Bone marrow (tissue), 2 donors: ENCODE measurements around the gene APBA2.

Experiments
- DNase-seq, 2 donors: peaks; one replicate each; lab custom pipeline; 2025; lab: John Stamatoyannopoulos, UW

Gene APBA2

GRCh38 chr15:29058903-29059539, 173.2 kb downstream of the APBA2 start:
- DNase-seq = no peak

- DNase-seq = no peak
These were observed 174.3 kb downstream of the APBA2 start for GRCh38 chr15:29059871-29060640.

GRCh38 chr15:29061746-29062145, 176.0 kb downstream of the APBA2 start:
- DNase-seq = no peak

DNA sequence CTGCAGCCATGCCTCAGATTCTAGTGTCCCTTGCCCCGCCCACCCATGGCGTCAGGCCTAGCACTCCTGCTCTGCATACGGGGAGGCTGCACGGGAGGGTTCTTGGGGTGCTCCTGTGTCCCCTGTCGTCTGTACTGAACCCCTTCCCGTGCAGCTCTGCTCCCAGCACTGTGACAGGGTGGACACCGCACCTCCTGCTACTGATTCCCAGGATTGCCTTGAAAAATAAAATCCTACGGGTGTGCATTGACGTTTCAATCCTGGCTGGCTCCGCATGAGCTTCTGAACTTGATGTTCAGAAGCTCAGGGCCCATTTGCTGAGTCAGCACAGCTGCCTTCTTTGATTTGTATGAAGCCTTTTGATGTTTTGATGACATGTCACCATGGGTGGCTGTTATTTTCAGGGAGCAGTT, 176.4 kb downstream of the APBA2 start:
- no peak for DNase-seq

DNA sequence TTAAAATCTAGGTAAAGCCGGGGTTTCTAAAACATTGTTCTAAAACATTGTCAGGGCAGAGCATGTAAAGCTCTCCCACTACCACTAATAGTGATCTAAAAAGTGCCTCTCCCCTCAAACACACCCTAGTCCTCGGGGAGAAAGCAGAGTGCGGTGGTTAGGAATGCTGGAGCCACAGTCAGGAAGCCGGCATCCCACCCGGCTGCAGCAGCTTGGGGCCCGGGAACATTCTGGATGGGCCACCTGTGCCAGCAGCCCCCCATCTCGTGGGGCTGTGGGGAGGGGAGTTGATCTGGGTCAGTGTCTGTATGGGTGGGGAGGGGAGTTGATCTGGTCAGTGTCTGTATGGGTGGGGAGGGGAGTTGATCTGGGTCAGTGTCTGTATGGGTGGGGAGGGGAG, 176.9 kb downstream of the APBA2 start:
- DNase-seq = no peak

DNA sequence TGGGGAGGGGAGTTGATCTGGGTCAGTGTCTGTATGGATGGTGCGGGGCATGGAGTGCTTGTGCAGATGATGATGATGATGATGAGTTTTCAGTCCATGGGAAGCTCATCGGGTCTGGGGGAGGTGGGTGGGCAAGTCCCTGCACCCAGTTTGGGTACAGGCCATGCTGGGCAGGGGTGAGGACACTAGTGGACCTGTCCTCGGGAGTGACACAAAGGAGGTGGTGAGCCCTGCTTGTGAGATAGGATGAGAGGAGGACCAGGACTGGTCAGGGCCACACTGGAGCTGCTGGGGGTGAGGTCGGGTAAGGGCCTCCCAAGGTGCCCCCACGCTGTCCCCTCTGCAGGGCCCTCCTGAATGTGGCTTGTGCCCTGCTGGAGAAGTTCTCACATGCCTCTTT, 177.9 kb downstream of the APBA2 start:
- no peak for DNase-seq

DNA sequence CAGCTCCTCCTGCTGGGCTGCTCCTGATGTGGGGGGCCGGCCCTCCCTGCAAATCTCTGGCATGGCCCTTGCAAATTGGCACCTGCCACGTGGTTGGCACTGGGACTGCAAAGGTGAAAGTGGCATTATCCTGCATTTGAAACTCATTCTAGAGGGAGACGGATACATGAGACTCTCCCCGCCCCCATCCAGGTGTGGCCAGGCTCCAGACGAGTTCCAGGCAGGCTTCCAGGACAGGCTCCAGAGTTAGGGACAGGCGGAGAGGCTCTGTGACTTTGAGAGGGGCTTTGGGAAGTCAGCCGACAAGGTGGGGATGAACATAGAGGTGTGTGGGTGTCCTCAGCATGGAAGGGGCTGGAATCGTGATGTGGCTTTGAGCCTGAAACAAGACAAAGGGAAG, 178.5 kb downstream of the APBA2 start:
- no peak for DNase-seq

DNA sequence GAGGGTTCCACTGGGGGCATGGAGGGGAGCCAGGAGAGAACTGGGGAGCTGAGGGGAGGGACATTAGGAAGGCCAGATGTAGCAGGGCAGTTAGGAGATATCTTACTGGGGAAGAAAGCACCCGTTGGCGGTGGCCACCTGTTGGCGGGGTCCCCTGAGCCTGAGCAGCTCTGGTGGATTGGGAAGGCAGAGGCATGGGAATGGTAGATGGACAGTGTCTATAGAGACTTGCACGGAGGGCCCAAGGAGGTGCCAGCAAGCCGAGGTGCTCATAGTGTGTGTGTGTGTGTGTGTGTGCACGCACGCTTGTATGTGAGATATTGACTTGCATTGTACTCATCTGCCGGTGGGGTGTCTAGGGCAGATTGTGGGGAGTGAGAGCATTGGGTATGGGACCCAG, 179.0 kb downstream of the APBA2 start:
- no peak for DNase-seq

DNA sequence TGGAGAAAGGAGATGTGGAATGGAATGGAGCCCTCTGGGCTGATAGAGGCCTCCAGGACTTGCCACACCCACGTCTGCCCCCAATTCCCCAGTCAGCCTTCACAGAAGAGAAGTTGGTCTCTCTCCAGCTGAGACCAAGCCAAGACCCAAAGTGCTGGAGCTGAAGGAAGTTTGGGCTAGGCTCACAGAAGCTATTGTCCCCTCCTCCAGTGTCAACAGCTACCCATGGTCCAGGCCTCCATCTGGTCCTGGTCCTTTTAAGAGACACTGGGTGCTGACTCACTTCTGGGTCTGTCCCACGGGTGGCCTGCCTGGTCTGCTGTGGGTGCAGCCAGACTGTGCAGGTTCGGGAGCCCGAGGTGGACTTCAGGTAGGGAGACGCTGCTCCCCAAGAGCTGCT, 179.8 kb downstream of the APBA2 start:
- DNase-seq = no peak

DNA sequence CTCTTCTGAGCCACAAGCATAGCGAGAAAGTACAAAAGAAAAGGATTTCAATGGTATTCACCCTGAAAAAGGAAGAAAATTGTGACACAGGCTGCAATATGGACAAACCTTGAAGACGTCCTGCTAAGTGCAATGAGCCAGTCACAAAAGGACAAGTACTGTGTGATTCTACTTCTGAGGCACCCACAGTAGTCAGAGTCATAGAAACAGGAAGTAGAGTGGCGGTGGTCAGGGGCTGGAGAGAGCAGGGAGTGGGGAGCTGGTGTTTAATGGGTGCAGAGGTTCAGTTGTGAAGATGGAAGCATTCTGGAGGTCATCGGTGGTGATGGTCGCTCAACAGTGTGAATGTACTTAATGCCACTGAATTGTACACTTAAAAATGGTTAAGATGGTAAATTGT, 180.5 kb downstream of the APBA2 start:
- DNase-seq = no peak

- no peak for DNase-seq
These were observed 181.1 kb downstream of the APBA2 start for GRCh38 chr15:29066838-29067237.

DNA sequence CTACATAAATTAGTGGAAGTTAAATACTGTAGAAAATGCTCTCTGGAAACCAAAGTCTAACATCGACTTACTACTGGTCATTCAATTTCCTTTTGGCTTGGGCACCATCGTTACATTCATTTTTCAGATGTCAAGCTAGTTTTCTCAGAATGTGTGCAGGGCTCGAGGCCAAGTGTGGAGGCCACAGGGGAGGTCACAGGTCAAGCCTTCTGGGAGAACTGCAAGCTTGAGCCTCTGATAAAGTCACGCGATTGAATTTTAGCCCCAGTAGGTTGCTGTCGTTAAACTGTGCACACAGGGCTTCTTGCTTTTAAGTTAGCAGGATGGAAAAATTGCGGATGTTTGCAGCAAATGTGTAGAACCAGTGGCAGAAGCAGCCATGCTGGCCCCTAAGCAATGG, 182.2 kb downstream of the APBA2 start:
- no peak for DNase-seq

GRCh38 chr15:29070471-29071231, 184.9 kb downstream of the APBA2 start:
- DNase-seq = no peak

DNA sequence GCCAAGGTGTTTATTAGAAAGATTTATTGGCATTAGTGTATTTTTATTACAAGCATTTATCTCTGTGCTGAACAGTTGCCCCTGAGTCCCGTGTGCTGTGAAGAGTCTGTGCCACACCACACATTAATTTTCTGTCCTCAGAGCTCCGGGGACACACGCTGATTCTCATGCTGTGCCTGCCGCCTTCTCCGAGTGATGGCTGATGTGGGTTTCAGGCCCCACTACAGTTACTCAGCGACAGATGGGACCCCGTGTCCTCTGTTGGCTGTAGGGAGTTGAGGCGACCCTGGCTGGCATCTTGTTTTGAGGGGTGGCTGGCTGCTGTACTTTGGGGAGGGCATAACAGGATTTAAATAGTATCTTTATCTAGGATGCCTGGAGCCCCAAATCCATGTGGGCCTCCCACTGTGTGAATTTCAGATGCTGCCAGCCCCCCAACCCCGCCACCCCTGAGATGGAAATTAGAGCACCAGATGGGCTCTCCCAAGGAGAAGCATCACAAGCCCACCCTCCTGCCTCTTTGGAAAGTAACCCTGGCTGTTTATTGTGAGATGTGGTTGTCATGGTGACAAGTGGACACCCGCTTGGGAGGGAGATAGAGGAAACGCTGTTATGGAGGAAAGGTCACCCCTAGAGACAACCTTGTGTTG, 185.6 kb downstream of the APBA2 start:
- no peak for DNase-seq

DNA sequence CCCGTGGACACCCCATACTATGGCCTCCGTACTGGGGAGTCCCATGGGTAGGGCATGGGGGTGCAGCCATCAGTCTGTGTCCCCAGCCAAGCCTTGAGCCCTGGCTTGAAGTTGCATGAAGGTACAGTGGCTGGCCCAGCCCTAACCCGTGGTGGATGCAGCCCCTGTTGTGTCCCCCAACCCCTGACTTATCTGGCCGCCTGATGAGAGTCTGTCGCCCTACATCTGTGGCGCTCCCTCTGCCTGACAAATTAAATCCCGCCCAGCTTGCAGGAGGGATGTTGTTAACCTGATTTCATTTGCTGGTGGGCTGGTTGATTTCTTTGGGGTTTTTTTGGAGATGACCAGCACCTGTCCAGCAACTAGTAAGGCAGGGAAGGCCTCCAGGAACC, 186.1 kb downstream of the APBA2 start:
- DNase-seq = no peak

DNA sequence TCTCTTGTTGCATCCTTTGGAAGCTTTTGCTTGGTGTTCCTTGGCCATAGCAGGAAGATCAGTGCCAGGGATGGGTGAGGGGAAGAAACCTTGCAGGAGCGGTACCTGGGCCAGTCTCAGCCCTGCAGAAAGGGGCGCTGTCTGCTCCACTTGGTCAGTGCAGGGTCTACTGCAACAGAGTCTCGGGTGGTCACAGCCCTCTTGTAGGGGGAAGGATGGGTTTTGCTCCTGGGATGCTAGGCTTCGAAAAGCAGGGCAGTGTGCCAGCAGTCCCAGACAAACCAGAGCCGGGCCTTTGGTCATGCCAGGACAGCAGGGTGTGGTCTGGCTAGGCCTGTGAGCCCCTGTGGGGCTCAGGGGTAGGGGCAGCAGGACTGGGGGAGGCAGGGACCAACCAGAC, 186.7 kb downstream of the APBA2 start:
- DNase-seq = no peak

DNA sequence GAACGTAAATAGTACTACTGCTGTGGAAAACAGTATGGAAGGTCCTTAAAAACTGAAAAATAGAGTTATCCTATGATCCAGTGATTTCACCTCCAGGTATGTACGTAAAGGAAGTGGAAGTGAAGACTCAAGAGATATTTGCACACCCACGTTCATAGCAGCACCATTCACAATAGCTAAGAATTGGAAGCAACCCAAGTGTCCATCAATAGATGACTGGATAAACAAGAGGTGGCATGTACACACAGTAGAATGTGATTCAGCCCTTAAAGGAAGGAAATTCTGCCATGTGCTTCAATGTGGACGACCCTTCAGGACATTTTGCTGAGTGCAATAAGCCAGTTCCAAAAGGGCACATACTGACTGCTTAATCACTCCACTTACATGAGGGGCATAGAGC, 188.3 kb downstream of the APBA2 start:
- no peak for DNase-seq

DNA sequence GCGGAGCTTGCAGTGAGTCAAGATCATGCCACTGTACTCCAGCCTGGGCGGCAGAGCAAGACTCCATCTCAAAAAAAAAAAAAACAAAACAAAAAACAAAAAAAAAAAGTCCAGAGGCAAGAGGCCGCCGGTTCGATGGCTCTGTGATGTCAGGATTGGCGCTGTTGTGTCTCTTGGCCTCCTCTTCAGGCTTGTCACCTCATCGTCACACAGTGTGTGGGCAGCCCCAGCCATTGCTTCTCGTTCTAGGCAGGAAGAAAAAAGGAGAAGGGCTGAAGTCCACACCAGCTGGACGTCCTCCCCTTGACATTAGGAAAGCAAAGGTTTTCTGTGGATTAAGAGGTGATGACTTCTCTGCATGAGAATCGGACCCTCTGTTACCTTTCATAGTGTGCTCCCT, 192.8 kb downstream of the APBA2 start:
- DNase-seq = no peak

DNA sequence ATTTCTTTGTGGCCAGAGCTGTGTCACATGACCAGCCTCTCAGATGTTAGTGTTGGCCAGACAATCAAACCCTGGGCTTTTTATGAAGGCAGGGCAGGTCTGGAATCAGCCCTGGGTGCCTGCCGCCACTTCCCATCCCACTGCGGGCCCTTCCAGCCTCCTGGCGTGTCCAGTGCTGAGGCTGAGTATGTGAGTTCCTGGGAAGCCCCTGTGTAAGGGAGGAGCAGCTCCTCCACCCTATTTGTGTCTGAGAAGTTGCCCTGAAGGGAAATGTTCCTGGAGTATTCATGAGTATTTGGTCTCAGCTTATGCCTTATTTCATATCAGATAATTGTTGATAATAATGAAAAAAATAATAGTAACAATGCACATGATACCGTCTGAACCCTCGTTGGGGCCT, 193.7 kb downstream of the APBA2 start:
- no peak for DNase-seq

- no peak for DNase-seq
These were observed 196.0 kb downstream of the APBA2 start for GRCh38 chr15:29081781-29082180.

DNA sequence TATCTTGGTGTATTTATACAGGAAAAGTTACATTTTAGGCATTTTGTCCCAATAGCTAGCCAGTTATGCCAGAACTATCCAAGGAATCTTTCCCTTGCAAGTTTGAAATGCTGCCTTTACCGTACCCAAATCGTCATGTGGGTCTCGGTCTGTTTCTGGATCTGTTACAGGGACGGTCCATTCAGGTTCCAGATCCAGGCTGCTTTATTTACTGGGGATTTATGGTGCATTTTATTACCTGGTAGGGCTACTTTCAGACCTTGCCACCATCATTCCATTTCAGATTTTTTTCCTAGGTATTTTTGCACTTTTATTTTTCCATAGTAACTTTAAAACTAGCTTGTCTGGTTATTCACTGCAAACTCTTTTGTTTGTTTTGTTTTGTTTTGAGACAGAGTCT, 197.4 kb downstream of the APBA2 start:
- DNase-seq = no peak

- no peak for DNase-seq
These were observed 198.1 kb downstream of the APBA2 start for GRCh38 chr15:29083858-29084257.

GRCh38 chr15:29086001-29086400, 200.2 kb downstream of the APBA2 start:
- no peak for DNase-seq
